SK-N-SH (cell line): ENCODE results near the gene PLA2G2C. TPM values are rescaled to one million over a fixed set of nuclear protein-coding genes. Genes with fewer than 3 reads are reported as not detected.
A peak's percentile ranks its signal among the peaks of the same experiment; 100 is the strongest.

Source experiments
- CTCF ChIA-PET: fragments of 300-600, 350-600 bp; formaldehyde crosslinking; extraction: SDS; loops from one replicate; lab custom pipeline; 2021; lab: Yijun Ruan, JAX
- POLR2A ChIA-PET: fragments of 350-600 bp; sonication (Branson Sonifier 250); formaldehyde crosslinking; extraction: SDS; loops from one replicate; lab custom pipeline; 2020; ENCODE audit warnings: antibody characterized with exemption, inconsistent platforms; lab: Yijun Ruan, JAX
- DNase-seq: peaks from one replicate; pipeline ENCODE4 v3.0.0; 2012
- H2AFZ ChIP-seq: fragments of 200-600 bp; sonication (generic); 2 replicates; pipeline ENCODE4 v1.8.1; 2016; ENCODE audit warnings: antibody characterized with exemption, mild to moderate bottlenecking, low read depth
- H3F3A ChIP-seq: fragments of 200-600 bp; sonication (generic); replicated peaks from 2 replicates; pipeline ENCODE3; 2016; ENCODE audit warnings: antibody characterized with exemption, mild to moderate bottlenecking; ENCODE audit not compliant: insufficient read depth
- H3K27ac ChIP-seq, 2 experiments: fragments of 200-500 bp in 1 of 2; fragments of 200-600 bp in 1 of 2; sonication (Bioruptor generic) in 1 of 2; sonication (generic), shearing (Covaris generic) in 1 of 2; 2 replicates each; pipeline versions ENCODE4 v1.5.1 to v1.6.1; 2014 to 2016; ENCODE audit warnings: low read depth in 2 of 2, inconsistent platforms in 1 of 2, low read length in 1 of 2, mild to moderate bottlenecking in 1 of 2, mixed read lengths in 1 of 2
- H3K27me3 ChIP-seq: fragments of 200-600 bp; sonication (generic), shearing (Covaris generic); 2 replicates; pipeline ENCODE4 v1.6.1; 2016; ENCODE audit warnings: mixed run types; ENCODE audit not compliant: insufficient read depth
- H3K36me3 ChIP-seq, 2 experiments: fragments of 200-500 bp in 1 of 2; fragments of 200-600 bp in 1 of 2; sonication (Bioruptor generic) in 1 of 2; sonication (generic) in 1 of 2; replicated peaks in 1 of 2; 2 replicates each; pipeline versions ENCODE3 to v1.5.1; 2014 to 2016; ENCODE audit warnings: low read length in 1 of 2, mild to moderate bottlenecking in 1 of 2; ENCODE audit not compliant: insufficient read depth in 2 of 2, control insufficient read depth in 1 of 2
- H3K4me1 ChIP-seq, 2 experiments: fragments of 200-500 bp in 1 of 2; fragments of 200-600 bp in 1 of 2; sonication (Bioruptor generic) in 1 of 2; sonication (generic), shearing (Covaris generic) in 1 of 2; 2 replicates each; pipeline versions ENCODE4 v1.5.1 to v1.6.1; 2014 to 2016; ENCODE audit warnings: low read depth in 1 of 2, low read length in 1 of 2, mixed run types in 1 of 2; ENCODE audit not compliant: insufficient read depth in 2 of 2, control insufficient read depth in 1 of 2
- H3K4me2 ChIP-seq: fragments of 200-600 bp; sonication (generic), shearing (Covaris generic); 2 replicates; pipeline ENCODE4 v1.6.1; 2017; ENCODE audit warnings: mixed run types
- H3K4me3 ChIP-seq, 2 experiments: fragments of 200-500 bp in 1 of 2; fragments of 200-600 bp in 1 of 2; sonication (Bioruptor generic) in 1 of 2; sonication (generic), shearing (Covaris generic) in 1 of 2; 2 replicates each; pipeline versions ENCODE4 v1.5.1 to v1.8.1; 2014 to 2016; ENCODE audit warnings: low read depth in 2 of 2, inconsistent platforms in 1 of 2, low read length in 1 of 2, mild to moderate bottlenecking in 1 of 2, mixed read lengths in 1 of 2, moderate library complexity in 1 of 2
- H3K79me2 ChIP-seq: fragments of 200-600 bp; sonication (generic); 2 replicates; pipeline ENCODE4 v1.8.1; 2017; ENCODE audit warnings: mild to moderate bottlenecking; ENCODE audit not compliant: insufficient read depth
- H3K9ac ChIP-seq: fragments of 200-600 bp; sonication (generic); 2 replicates; pipeline ENCODE4 v1.6.1; 2017; ENCODE audit warnings: mixed run types
- H3K9me2 ChIP-seq: fragments of 200-600 bp; sonication (generic); 2 replicates; pipeline ENCODE4 v1.6.1; 2017; ENCODE audit warnings: mixed run types
- H3K9me3 ChIP-seq: fragments of 200-600 bp; sonication (generic); 2 replicates; pipeline ENCODE4 v1.6.1; 2017; ENCODE audit warnings: mixed run types, mild to moderate bottlenecking, moderate library complexity
- H4K20me1 ChIP-seq: fragments of 200-600 bp; sonication (generic); 2 replicates; pipeline ENCODE4 v1.6.1; 2017; ENCODE audit warnings: mild to moderate bottlenecking, mixed run types; ENCODE audit not compliant: insufficient read depth
- GABPA ChIP-seq: IDR thresholded peaks from 2 replicates; pipeline ENCODE4 v1.4.0; 2012; ENCODE audit warnings: low read depth, mild to moderate bottlenecking
- MEF2A ChIP-seq: IDR thresholded peaks from 2 replicates; pipeline ENCODE4 v1.4.0; 2012; ENCODE audit warnings: low read depth, borderline replicate concordance
- RAD21 ChIP-seq: IDR thresholded peaks from 2 replicates; pipeline ENCODE4 v1.6.1; 2012; ENCODE audit warnings: mild to moderate bottlenecking, low read length
- SIN3A ChIP-seq: IDR thresholded peaks from 2 replicates; pipeline ENCODE4 v1.6.1; 2012; ENCODE audit warnings: low read depth, mild to moderate bottlenecking, low read length, moderate library complexity, borderline replicate concordance
- TCF12 ChIP-seq: IDR thresholded peaks from 2 replicates; pipeline ENCODE4 v1.4.0; 2012
- TEAD4 ChIP-seq: IDR thresholded peaks from 2 replicates; pipeline ENCODE4 v1.4.0; 2012; ENCODE audit warnings: mild to moderate bottlenecking, borderline replicate concordance; ENCODE audit not compliant: insufficient read depth
- WGBS: methylation state at CpG from one replicate; pipeline ENCODE4 v1.1.6; 2017; ENCODE audit warnings: low lambda C conversion rate; 5-methylcytosine and 5-hydroxymethylcytosine counted together
- polyA plus RNA-seq, 3 experiments: library from polyadenylated mRNA; depleted of rRNA; stranded (reverse); fragments of >200 nt; gene quantifications; 2 replicates each; pipeline ENCODE4 v1.2.3, GENCODE V29; 2012
- TF ChIP-seq, protein P1 (sequence below): IDR thresholded peaks from 2 replicates; pipeline ENCODE4 v1.4.0; 2012; ENCODE audit warnings: low read depth, borderline replicate concordance
- TF ChIP-seq, protein P2 (sequence below): fragments of 150-350 bp; IDR thresholded peaks from 2 replicates; pipeline ENCODE4 v1.6.1; 2017; ENCODE audit warnings: antibody characterized with exemption, low read length, low read depth, borderline replicate concordance
- TF ChIP-seq, protein P3 (sequence below): fragments of 200-600 bp; sonication (generic); IDR thresholded peaks from 2 replicates; pipeline ENCODE4 v1.6.1; 2017; ENCODE audit warnings: antibody characterized with exemption, mild to moderate bottlenecking, moderate library complexity
- TF ChIP-seq, protein P4 (sequence below): IDR thresholded peaks from 2 replicates; pipeline ENCODE4 v1.4.0; 2012; ENCODE audit warnings: low read depth
- TF ChIP-seq, protein P5 (sequence below): IDR thresholded peaks from 2 replicates; pipeline ENCODE4; 2012

The PLA2G2C gene, protein sequence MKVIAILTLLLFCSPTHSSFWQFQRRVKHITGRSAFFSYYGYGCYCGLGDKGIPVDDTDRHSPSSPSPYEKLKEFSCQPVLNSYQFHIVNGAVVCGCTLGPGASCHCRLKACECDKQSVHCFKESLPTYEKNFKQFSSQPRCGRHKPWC
- polyA plus RNA-seq (2012; rRNA removed), result not detected in 2 replicates
- not detected in 2 replicates for polyA plus RNA-seq (2012; cell fraction: cytosol; rRNA removed)
- not detected in 2 replicates for polyA plus RNA-seq (2012; cell fraction: nucleus; rRNA removed)

DNA sequence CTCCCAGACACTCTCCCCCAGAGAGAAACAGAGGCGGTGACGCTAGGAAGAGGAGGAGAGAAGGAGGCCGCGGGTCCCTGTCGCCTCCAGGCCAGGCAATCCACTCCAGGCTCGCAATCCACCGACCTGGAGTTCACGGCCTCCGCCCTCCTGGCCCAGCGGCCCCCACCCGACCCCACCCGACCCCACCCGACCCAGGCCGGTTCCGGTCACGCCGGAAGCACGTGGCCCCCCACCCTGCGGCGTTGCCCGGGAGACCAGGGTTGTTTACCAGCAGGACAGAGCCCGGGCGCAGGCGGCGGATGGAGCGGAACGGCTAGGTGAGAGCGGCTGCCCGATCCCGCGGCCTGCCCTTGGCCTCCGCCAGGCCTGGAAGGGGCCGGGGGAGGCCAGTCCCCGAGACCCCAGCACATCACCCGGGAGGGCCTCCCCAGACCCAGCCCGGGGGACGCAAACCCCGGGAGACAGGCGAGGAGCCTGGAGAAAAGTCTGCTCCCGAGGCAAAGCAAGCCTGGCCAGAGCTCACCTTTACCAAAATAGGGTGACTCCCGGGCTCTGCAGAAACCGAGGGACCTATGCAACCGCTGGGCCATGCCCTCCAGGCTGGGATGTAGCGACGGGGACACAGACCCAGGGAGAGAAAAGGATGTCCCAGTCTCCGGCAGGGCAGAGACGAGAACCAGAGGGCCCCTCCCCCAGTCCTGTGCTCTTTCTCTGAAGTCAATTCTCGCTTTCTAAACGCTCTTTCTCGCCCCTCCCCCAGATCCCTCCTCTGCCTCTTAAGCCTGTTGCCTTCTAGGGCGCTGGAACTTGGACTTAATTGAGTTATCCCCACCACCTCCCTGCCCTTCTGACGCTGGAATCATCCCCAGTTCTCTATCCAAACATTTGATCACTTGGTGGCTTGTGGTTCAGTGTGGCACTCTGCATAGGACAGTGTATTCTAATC, at the start of gene PLA2G2C, which contains the start of gene UBXN10:
Gene PLA2G2C (minus strand): TSS at position 685 of the 949 bp plus-strand sequence. CDS start 9,155 bp downstream, outside the sequence.
Gene UBXN10 (plus strand): TSS at position 263 of the 949 bp plus-strand sequence. CDS start 4,466 bp downstream, outside the sequence.
- Histone ChIP-seq H4K20me1 (no peaks in the 10 kb centered on the region), H3K4me2 (no peak within 1 kb of the TSS), H3K27me3 (no peaks in the 10 kb centered on the region; the same call in 1 of the 2 replicates), H3K79me2 (no peaks in the 10 kb centered on the region), H3K4me3 (no peak within 1 kb of the TSS), H3F3A (no peaks in the 10 kb centered on the region), H3K9ac (no peak within 1 kb of the TSS)
- 29% methylated on average over 22 of the region's 52 CpGs for WGBS
- peak; percentile 61 for DNase-seq
- CTCF ChIA-PET, result no interaction called here
- TF ChIP-seq, protein P1, sequence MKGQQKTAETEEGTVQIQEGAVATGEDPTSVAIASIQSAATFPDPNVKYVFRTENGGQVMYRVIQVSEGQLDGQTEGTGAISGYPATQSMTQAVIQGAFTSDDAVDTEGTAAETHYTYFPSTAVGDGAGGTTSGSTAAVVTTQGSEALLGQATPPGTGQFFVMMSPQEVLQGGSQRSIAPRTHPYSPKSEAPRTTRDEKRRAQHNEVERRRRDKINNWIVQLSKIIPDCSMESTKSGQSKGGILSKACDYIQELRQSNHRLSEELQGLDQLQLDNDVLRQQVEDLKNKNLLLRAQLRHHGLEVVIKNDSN, result no peak
- no peak for TF ChIP-seq GABPA
- TF ChIP-seq, protein P2, sequence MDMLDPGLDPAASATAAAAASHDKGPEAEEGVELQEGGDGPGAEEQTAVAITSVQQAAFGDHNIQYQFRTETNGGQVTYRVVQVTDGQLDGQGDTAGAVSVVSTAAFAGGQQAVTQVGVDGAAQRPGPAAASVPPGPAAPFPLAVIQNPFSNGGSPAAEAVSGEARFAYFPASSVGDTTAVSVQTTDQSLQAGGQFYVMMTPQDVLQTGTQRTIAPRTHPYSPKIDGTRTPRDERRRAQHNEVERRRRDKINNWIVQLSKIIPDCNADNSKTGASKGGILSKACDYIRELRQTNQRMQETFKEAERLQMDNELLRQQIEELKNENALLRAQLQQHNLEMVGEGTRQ, result no peak
- TF ChIP-seq, all 33 proteins: peak for 0
- H3K9me2 ChIP-seq, result no peaks in the 10 kb centered on the region
- peaks cover 0 to 3% of the 10 kb centered on the region in 2 experiments; a peak in 1 of 4 replicates for H3K4me1 ChIP-seq
- no peaks in the 10 kb centered on the region for H3K9me3 ChIP-seq
- H3K36me3 ChIP-seq, result no peaks in the 10 kb centered on the region
- POLR2A ChIA-PET, result no interaction called here
- no peak within 1 kb of the TSS for H2AFZ ChIP-seq
- H3K27ac ChIP-seq, result no peak within 1 kb of the TSS

DNA sequence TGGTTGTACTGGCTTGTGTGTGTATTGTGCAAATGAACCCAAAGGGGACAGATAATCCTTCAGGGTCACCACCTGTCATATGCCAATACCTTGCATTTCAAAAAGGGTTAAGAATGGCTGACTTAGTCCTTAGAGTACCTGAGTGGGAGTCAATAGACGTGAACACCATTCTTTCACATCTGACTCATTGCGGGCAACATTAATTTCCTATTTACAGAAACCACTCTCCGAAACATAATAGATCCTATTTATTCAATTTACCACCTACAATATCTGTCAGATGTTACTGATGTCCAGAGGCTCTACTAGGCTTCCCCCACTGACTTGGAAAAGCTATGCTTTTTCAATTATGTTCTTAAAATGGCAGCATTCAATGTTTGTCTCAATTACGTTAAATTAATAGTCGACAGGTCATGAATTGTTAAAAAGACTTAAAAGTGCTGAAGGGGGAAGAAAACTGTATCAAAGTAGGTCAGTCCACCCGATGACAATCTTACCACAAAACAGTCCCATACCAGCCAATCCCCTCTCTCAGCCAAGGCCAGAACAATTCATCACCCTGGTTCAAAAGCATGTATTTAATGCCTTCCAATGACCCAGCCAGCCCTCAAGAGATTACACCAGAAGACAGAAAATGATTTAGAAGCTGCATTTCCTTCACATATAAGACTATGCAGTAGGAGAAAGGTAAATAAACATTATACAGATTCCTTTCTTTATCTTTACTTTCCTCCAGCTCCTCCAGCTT, 48.6 kb upstream of the PLA2G2C start:
- POLR2A ChIA-PET, result interaction anchor here (0.7 kb wide), 1 partner anchor 194 kb away, joined by 4 read pairs; no protein-coding TSS in a partner anchor
- no peaks in the 10 kb centered on the region for H4K20me1 ChIP-seq
- no peaks in the 10 kb centered on the region for H3K36me3 ChIP-seq
- H3K9me3 ChIP-seq, result no peaks in the 10 kb centered on the region
- H3K27ac ChIP-seq, result no peak overlapping the region
- CTCF ChIA-PET, result interaction anchor here (0.7 to 3.8 kb wide), 9 partner anchors 17 to 260 kb away, joined by 3 to 23 read pairs (median 5); no protein-coding TSS in a partner anchor
- H3K9ac ChIP-seq, result no peak overlapping the region
- H3K4me2 ChIP-seq, result no peak overlapping the region
- no peak for TF ChIP-seq SIN3A
- TF ChIP-seq, protein P3, sequence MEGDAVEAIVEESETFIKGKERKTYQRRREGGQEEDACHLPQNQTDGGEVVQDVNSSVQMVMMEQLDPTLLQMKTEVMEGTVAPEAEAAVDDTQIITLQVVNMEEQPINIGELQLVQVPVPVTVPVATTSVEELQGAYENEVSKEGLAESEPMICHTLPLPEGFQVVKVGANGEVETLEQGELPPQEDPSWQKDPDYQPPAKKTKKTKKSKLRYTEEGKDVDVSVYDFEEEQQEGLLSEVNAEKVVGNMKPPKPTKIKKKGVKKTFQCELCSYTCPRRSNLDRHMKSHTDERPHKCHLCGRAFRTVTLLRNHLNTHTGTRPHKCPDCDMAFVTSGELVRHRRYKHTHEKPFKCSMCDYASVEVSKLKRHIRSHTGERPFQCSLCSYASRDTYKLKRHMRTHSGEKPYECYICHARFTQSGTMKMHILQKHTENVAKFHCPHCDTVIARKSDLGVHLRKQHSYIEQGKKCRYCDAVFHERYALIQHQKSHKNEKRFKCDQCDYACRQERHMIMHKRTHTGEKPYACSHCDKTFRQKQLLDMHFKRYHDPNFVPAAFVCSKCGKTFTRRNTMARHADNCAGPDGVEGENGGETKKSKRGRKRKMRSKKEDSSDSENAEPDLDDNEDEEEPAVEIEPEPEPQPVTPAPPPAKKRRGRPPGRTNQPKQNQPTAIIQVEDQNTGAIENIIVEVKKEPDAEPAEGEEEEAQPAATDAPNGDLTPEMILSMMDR, result no peak
- TF ChIP-seq MEF2A, result no peak
- no peak for TF ChIP-seq TCF12
- no peak for TF ChIP-seq TEAD4
- TF ChIP-seq RAD21, result no peak
- TF ChIP-seq, protein P4, sequence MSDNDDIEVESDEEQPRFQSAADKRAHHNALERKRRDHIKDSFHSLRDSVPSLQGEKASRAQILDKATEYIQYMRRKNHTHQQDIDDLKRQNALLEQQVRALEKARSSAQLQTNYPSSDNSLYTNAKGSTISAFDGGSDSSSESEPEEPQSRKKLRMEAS, result no peak
- TF ChIP-seq, protein P1, result no peak
- TF ChIP-seq, protein P5, sequence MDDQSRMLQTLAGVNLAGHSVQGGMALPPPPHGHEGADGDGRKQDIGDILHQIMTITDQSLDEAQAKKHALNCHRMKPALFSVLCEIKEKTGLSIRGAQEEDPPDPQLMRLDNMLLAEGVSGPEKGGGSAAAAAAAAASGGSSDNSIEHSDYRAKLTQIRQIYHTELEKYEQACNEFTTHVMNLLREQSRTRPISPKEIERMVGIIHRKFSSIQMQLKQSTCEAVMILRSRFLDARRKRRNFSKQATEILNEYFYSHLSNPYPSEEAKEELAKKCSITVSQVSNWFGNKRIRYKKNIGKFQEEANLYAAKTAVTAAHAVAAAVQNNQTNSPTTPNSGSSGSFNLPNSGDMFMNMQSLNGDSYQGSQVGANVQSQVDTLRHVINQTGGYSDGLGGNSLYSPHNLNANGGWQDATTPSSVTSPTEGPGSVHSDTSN, result no peak
- TF ChIP-seq, all 33 proteins: peak for 0
- 47% methylated on average over 6 of the region's 6 CpGs for WGBS
- no peak overlapping the region for H2AFZ ChIP-seq
- H3K27me3 ChIP-seq, result peaks cover 7% of the 10 kb centered on the region; the same call in 1 of the 2 replicates
- no peaks in the 10 kb centered on the region for H3K79me2 ChIP-seq
- H3F3A ChIP-seq, result no peaks in the 10 kb centered on the region
- DNase-seq, result no peak
- H3K4me3 ChIP-seq, result no peak overlapping the region
- H3K9me2 ChIP-seq, result no peaks in the 10 kb centered on the region
- peaks cover 0 to 13% of the 10 kb centered on the region in 2 experiments; a peak in 2 of 4 replicates for H3K4me1 ChIP-seq
